ENCODE measurements around the gene PDE7B. TPM values are rescaled to one million over a fixed set of nuclear protein-coding genes. Genes with fewer than 3 reads are reported as not detected.

PDE7B gene
- total RNA-seq, 4 donors from 2014 or later, result 7.8 to 13.7 (median 8.6) TPM

DNA sequence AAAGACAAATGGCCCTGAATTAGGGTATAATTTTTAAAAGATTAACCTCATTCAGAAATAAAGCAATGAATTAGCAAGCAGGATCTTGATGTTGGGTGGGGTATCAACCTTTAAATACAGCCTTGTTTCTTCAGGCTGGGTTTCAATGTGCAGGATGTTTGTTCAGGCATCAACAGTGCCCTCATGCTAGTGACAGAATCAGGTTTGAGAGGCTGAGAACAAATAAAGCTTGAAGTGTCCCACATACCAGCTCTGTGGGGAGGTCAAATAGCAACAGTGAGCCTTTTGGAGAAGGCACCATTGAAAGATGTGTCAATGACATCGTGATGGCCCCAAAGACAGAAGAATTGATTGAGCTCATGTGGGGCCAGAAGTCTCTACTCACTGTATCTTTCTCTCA, 330.4 kb downstream of the PDE7B start:
- TF ChIP-seq POLR2A (IDR thresholded peaks at IDR 0.05), result no peak
- TF ChIP-seq, protein P1, sequence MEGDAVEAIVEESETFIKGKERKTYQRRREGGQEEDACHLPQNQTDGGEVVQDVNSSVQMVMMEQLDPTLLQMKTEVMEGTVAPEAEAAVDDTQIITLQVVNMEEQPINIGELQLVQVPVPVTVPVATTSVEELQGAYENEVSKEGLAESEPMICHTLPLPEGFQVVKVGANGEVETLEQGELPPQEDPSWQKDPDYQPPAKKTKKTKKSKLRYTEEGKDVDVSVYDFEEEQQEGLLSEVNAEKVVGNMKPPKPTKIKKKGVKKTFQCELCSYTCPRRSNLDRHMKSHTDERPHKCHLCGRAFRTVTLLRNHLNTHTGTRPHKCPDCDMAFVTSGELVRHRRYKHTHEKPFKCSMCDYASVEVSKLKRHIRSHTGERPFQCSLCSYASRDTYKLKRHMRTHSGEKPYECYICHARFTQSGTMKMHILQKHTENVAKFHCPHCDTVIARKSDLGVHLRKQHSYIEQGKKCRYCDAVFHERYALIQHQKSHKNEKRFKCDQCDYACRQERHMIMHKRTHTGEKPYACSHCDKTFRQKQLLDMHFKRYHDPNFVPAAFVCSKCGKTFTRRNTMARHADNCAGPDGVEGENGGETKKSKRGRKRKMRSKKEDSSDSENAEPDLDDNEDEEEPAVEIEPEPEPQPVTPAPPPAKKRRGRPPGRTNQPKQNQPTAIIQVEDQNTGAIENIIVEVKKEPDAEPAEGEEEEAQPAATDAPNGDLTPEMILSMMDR (IDR thresholded peaks at IDR 0.05), result no peak
- intact Hi-C loops (cut with DNase I), result no loop called here
- H3K4me3 ChIP-seq (replicated peaks in 1 of 3), result no peak overlapping the region
- peaks cover 6 to 7% of the 10 kb centered on the region in 2 donors for H3K4me1 ChIP-seq
- no peak overlapping the region for H3K27ac ChIP-seq
- H3K9me3 ChIP-seq, result no peaks in the 10 kb centered on the region
- no peaks in the 10 kb centered on the region for H3K36me3 ChIP-seq
- WGBS, 2 donors, result 40 to 41% methylated on average over 1 of the region's 1 CpG
- H3K27me3 ChIP-seq, result no peaks in the 10 kb centered on the region
- no peak for DNase-seq

DNA sequence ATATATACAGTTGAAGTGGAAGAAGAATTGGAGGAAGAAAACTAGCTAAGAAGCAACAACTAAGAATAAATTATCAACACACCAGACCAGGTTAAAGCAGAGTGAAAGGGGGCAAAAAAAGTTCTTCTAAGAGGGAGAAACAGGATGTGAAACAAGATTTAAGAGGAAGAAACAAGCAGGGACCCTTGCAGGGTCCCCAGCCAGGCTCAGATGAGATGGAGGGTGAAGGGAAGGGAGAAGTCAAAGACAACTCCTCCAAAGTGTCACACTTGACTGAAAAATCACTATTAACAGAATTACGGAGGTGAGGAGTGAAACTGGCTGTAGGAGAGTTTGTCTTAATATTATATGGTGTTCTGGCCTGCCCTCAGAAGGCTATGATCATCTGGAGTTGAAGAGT, 333.2 kb downstream of the PDE7B start:
- Histone ChIP-seq H3K27ac (no peak overlapping the region), H3K36me3 (peaks cover 4 to 5% of the 10 kb centered on the region in 2 donors), H3K4me1 (peaks cover 6 to 7% of the 10 kb centered on the region in 2 donors), H3K4me3 (replicated peaks in 1 of 3) (no peak overlapping the region), H3K27me3 (no peaks in the 10 kb centered on the region), H3K9me3 (no peaks in the 10 kb centered on the region)
- intact Hi-C loops (cut with DNase I), result no loop called here
- 77 to 91% methylated on average over 1 of the region's 1 CpG for WGBS, 2 donors
- no peak for TF ChIP-seq POLR2A (IDR thresholded peaks at IDR 0.05)
- TF ChIP-seq, protein P1 (IDR thresholded peaks at IDR 0.05), result no peak
- DNase-seq, result no peak

DNA sequence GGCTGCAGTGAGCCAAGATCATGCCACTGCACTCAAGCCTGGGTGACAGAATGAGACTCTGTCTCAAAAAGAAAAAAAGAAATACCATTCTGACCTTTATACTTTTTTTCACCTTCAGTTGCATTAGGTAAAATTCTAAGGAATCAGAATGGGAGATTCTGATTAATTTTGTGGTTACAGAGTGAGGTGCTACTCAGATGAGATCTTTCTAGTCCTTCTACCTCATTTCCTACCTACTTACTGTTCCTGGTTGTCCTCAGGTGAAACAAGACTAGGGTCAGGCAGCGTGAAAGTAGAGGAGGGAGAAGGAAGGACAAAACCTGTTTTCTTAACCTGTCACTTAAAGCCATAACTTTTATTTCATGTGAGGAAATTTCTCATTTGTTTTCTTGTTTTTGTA, 334.9 kb downstream of the PDE7B start:
- TF ChIP-seq POLR2A (IDR thresholded peaks at IDR 0.05), result no peak
- TF ChIP-seq, protein P1 (IDR thresholded peaks at IDR 0.05), result no peak
- 93 to 94% methylated on average over 1 of the region's 1 CpG for WGBS, 2 donors
- H3K4me1 ChIP-seq, result peaks cover 0 to 7% of the 10 kb centered on the region in 2 donors
- H3K27me3 ChIP-seq, result no peaks in the 10 kb centered on the region
- no peak overlapping the region for H3K4me3 ChIP-seq (replicated peaks in 1 of 3)
- no peak overlapping the region for H3K27ac ChIP-seq
- H3K36me3 ChIP-seq, result peaks cover 4 to 5% of the 10 kb centered on the region in 2 donors
- no peaks in the 10 kb centered on the region for H3K9me3 ChIP-seq
- intact Hi-C loops (cut with DNase I), result no loop called here
- no peak for DNase-seq

DNA sequence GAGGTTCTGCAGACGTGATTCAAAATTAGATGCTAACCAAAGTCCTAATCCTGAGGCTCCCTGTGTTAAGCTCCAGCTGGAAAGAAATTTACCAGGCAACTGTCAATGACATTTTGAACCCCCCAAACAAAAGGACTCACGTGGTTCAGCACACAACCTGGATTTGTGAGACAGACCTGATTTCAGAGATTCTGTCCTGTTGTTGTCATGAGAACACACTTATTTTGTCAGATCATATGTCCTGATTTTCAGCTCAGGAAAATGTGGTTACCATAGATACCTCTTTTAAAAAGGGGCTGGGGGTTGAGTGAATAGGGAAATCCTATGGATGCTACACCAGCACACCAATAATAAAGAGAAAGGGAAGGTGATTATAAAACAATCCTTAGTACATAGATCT, 337.0 kb downstream of the PDE7B start:
- no peak for TF ChIP-seq POLR2A (IDR thresholded peaks at IDR 0.05)
- TF ChIP-seq, protein P1 (IDR thresholded peaks at IDR 0.05), result no peak
- DNase-seq, result no peak
- WGBS, 2 donors, result 82 to 87% methylated on average over 2 of the region's 2 CpGs
- Histone ChIP-seq H3K36me3 (peaks cover 8 to 10% of the 10 kb centered on the region in 2 donors), H3K27me3 (no peaks in the 10 kb centered on the region), H3K9me3 (no peaks in the 10 kb centered on the region), H3K27ac (no peak overlapping the region), H3K4me1 (no peaks in the 10 kb centered on the region), H3K4me3 (replicated peaks in 1 of 3) (no peak overlapping the region)
- intact Hi-C loops (cut with DNase I), result no loop called here

DNA sequence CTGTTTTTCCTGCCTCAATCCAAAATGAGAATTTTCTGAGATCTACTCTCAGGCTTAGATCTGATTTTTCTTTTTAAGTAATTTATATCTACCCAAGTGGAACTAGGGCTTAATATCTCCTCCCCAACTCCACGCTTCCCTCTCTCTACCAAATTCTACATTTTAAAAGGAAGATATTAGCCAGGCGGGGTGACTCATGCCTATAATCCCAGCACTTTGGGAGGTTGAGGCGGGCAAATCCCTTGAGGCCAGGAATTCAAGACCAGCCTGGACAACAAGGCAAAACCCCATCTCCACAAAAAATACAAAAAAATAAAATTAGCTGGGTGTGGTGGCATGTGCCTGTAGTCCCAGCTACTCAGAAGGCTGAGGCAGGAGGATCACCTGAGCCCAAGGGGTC, 337.6 kb downstream of the PDE7B start:
- intact Hi-C loops (cut with DNase I), result no loop called here
- WGBS, 2 donors, result 96 to 98% methylated on average over 3 of the region's 3 CpGs
- H3K27ac ChIP-seq, result no peak overlapping the region

More for the DNA sequence above, 337.6 kb downstream of the PDE7B start:
- TF ChIP-seq, protein P1 (IDR thresholded peaks at IDR 0.05), result no peak
- TF ChIP-seq POLR2A (IDR thresholded peaks at IDR 0.05), result no peak
- Histone ChIP-seq H3K9me3 (no peaks in the 10 kb centered on the region), H3K4me1 (no peaks in the 10 kb centered on the region), H3K4me3 (replicated peaks in 1 of 3) (no peak overlapping the region), H3K27me3 (no peaks in the 10 kb centered on the region), H3K36me3 (peaks cover 8 to 10% of the 10 kb centered on the region in 2 donors)
- no peak for DNase-seq

Measured in thyroid gland (tissue), 4 donors.